HG03460 (cell line): ENCODE data around the gene EIF4G2.
A peak's percentile ranks its signal among the peaks of the same experiment; 100 is the strongest.
"Not testable (repeated sequence)": the region's sequence is repeated elsewhere in the genome, so short reads cannot be mapped to it uniquely, and the experiment has no call there.

Experiments used
- ATAC-seq: cut with Tn5 transposase; IDR thresholded peaks from one replicate; pipeline ENCODE4 v1.9.1; 2021; ENCODE audit not compliant: unreplicated experiment

EIF4G2 gene

DNA sequence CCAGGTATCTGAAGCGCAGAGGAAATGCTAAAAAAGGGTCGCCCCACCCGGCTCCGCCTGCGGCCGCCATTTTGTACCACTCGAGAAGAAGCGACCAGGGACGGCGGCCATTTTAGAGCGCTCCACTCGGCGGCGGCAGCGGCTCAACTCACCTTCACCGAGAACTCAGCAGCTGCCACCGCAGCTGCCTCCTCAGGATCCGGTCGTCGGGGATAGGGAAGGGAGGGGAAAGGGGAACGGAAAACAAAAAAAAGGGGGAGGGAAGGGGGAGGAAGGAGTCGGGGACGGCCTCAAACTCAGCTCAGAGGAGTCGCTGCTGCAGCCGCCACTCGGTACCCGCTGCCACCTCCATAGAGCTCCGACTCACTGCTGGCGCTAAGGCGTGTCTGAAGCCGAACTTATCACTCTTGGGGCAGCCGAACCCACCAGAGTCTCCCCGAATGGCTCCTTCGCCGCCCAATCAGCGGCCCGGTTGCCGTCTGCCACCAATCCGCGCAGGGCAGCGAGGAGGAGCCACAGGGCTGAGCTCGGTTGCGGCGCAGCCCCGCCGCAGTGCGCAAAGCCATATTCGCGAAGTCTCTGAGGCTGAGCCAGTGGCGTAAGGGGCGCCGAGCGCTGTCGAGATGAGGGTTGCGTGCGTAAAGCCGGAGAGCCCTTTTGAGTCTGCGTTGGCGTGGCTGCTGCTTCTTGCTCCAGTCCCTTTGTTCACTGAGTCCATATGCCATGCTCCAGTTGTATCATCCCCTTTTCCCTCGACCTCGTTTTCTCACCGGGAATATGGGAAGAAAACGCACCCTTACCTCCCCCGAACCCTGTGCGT, at the start of gene EIF4G2:
Gene EIF4G2, minus strand, starts transcription at position 374 of the 820 bp plus-strand sequence.
- ATAC-seq = peak; percentile 90

DNA sequence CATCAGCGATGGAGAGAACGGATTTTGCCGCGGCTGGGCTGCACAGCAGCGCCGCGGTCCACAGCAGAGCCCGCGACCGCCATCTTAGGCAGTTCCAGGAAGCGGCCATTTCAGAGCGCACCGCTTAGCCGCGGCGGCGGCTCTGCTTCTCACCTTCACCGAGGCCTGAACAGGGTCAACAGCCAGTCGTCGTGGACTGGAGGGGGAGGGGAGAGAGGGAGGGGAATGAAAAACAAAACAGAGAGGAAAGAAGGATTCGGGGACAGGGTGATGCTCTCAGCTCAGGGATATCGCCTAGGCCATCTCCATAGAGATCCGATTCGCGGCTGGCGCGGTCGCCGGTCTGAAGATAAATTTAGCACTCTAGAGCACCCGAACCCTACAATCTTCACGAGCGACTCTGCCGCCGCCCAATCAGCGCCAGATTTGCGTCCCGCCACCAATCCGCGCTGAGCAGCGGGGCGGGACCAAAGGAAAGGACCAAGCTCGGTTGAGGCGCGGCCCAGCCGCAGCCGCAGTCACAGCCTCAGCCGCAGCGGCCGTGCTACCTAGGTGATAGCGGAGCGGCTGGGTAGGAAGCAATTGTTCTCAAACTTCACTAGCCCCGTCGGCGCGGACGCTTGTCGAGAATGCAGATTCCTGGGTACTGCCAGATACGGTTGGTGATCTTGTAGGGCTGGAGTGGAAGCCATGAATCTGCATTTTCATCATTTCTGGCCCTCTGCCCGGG, 49.1 kb upstream of the EIF4G2 start, which contains the start of gene ZBED5:
Gene ZBED5, minus strand, starts transcription at position 345 of the 730 bp plus-strand sequence. CDS start 3,108 bp downstream, outside the sequence.
- peak; percentile 94 for ATAC-seq

DNA sequence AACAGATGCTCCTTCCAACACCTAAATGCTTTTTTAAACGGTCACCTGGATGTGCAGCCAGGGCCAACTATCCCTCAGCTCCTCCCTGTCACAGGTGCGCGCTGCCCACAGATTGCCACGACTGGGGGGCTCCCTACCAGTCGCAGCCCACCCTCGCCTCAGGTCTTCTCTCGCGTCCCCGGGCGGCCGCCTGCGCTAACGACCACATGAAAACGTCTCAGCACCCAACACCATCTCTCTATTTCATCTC, 48.7 kb upstream of the EIF4G2 start:
- peak; percentile 1 for ATAC-seq

DNA sequence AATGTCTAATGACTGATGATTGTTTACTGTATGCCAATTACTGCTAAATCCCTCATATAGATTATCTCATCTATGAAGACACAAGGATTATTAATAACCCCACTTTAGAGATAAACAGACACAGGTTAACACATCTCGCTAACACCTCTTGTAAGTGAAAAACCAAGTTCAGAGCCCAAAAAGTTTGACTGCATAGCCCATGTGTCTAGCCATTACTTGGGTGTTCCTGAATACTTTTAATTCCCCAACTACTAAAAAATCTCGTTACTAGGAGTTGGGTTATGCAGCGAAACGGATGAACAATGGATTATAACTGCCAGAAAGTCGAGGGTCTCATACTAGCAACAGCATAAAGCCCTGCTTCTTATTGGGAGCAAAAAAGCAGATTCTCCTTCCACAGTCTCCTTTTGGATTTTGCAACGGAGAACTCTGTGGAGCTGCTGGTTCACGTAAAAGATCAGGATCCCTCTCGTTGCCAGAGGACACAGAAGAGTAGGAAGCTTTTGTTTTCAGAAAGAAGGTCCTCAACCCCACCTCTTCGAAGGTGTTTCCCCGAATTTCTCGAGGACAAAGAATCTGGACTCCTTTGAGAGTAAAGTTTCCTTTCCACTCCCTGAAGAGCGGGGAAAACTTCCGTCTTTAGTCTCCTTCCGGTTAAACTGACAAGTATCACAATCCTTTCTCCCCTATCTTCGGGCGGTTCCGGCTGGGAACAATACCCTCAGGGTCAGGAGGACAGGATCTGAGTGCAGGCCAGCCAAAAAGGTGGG, 48.1 kb upstream of the EIF4G2 start:
- peak; percentile 6 for ATAC-seq

DNA sequence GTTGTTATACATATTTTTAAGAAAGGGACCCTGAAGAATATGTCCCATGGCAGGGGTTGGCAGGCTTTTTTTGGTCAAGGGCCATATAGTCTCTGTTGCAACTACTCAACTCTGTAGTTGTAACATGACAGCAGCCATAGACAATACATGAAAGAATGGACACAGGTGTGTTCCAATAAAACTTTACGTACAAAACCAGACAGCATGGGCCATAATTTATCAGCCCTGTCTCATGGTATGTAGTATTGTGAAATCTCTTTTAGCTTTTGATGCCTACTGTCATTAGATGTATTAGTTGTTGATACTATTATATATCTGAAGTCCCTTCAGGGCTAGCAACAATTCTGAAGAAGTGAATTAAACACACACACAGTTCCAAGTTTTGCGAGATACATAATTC, 46.6 kb upstream of the EIF4G2 start:
- ATAC-seq = no peak

DNA sequence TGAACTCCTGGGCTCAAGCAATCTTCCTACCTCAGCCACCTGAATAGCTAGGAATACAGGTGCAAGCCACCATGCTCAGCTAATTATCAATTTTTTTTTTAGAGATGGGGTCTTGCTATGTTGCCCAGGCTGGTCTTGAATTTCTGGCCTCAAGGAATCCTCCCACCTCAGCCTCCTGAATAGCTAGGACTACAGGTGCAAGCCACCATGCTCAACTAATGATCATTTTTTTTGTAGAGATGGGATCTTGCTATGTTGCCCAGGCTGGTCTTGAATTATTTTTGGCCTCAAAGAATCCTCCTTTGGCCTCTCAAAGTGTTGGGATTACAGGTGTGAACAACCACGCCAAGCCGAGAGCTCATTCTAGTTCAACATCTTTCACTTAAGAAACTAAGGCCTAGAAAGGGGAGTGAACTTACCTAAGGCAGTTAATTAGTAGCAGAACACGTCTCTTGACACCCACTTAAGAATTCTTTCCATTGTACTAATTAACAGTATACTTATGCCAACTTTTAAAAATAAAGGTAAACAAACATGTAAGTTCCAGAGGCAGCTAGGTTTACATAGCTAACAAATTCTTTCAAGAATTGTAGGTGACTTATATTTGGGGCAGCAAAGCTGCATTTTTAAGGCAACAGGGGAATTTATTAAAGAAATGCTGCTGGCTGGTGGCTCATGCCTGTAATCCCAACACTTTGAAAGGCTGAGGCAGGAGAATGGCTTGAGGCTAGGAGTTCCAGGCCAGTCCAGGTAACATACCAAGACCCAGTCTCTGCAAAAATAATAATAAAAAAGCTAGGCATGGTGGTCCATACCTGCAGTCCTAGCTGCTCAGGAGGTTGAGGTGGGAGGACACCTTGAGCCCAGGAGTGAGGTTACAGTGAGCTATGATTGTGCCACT, 39.5 kb upstream of the EIF4G2 start:
- no peak for ATAC-seq

DNA sequence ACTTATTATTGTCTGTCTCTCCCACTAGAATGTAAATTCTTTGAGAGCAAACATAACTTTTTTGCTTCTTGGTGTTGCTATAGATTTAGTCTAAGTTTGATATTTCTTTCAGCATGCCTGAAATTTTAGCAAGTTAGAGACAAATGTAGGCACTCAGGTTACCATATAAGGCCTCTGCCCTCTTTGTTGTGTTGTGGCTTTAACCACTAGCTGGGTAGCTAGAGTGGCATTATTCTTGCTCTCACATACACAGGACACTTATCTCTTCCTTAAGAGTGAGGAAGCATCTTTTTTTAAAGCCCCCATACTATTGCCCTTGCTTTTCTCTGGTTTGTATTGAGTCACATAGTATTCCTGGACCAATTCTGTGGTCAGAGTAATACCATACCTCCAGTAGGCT, 37.9 kb upstream of the EIF4G2 start:
- no peak for ATAC-seq

DNA sequence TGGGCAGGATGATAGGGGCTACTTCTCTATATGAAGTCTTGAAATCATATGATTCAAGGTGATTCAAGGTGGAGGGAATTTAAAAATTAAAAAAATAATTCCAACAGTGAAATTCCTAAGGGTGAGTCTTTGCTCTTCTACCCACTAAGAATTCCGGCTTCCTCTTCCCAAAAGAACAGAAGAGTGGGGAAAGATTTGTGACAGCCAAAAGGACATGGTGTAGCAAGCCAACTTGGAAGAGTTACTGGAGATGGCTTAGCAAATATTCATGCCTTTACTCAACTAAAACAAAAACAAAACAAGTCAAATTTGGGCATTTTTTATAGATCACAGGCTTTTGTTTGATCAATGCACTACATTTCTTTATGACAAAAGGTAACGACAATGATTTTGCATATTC, 36.9 kb upstream of the EIF4G2 start:
- ATAC-seq = no peak

DNA sequence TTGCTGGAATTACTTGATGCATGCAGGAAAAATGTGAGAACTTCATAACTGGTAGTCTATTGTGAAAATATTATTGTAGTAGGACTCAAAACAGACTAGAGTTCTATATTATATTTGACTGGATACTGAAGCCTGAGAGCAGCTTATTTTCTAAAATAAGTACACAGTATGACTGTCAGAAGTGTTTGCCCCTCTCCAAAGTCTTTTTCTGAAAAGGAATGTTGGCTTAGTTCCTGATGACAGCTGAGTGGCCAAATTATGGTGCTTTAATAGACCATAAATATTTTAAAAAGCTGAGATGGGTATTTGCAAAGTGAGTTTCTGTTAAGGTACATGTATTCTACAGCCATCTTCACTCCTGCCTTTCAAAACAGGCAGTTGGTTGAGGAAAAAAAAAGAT, 36.1 kb upstream of the EIF4G2 start:
- no peak for ATAC-seq

DNA sequence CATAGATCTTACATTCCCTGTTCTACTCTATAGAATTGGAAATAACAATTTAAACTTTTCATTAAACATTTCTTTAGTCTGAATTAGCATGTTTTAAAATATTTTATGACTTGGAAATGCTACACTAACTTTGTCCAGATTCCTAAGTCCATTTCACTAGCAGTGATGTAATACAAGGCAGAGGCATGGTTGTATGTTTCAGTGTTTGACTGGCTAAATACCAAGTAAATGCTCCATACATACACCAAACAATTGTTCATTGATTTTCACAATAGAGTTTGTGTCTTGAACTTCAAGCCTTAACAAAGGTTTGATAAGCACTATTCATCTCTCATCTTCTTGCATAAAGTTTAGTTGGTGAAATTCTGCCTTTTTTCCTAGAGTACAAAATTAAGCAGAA, 35.6 kb upstream of the EIF4G2 start:
- ATAC-seq = no peak

DNA sequence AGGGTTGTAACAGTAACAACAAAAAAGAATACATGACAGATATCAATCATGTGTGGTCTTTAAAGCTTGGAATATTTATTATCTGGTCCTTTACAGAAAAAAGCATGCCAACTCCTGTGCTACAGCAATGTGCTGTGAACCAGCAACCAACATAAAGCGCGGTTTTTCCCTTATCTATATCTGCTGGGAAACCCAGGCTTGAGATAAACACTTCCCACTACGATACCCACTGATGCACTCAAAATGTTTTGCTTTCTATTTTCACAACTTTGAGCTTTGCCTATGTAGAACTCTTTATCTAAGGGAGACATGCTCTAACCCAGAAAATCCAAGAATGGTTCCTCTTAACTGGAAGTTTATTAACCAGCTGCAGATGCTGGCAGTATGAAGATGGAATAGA, 30.2 kb upstream of the EIF4G2 start:
- no peak for ATAC-seq

DNA sequence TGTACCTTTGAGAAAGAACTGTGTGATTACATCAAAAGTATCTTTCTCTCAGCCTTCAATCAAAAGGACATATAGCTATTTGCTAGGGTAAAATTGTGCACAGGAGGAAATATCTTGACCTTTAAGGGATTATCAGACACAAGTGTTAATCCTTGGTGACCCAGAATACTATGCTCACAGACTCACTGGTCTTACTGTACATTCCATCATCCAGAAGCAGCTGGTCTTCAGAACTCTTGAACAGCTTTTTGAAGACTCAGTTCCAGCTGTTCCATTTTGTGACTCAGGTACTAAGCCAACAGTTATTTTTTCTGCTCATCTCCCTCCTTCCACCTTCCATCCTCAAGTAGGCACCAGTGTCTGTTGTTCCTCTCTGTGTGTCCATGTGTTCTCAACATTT, 29.4 kb upstream of the EIF4G2 start:
- no peak for ATAC-seq

DNA sequence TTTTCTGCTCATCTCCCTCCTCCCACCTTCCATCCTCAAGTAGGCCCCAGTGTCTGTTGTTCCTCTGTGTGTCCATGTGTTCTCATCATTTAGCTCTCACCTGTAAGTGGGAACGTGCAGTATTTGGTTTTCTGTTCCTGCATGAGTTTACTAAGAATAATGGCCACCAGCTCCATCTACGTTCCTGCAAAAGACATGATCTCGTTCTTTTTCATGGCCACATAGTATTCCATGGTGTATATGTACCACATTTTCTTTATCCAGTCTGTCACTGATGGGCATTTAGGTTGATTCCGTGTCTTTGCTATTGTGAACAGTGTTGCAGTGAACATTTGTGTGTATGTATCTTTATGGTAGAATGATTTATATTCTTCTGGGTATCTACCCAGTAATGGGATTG, 28.2 kb upstream of the EIF4G2 start:
- ATAC-seq = not testable (repeated sequence)

DNA sequence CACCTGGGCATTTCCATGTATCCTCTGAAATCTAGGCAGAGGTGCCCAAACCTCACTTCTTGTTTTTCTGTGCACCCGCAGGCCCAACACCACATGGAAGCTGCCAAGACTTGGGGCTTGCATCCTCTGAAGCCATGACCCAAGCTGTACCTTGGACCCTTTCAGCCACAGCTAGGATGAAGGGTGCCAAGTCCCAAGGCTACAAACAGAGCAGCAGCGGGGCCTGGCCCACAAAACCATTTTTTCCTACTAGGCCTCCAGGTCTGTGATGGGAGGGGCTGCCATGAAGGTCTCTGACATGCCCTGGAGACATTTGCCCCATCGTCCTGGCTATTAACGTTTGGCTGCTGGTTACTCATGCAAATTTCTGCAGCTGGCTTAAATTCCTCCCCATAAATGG, 20.4 kb upstream of the EIF4G2 start:
- no peak for ATAC-seq

DNA sequence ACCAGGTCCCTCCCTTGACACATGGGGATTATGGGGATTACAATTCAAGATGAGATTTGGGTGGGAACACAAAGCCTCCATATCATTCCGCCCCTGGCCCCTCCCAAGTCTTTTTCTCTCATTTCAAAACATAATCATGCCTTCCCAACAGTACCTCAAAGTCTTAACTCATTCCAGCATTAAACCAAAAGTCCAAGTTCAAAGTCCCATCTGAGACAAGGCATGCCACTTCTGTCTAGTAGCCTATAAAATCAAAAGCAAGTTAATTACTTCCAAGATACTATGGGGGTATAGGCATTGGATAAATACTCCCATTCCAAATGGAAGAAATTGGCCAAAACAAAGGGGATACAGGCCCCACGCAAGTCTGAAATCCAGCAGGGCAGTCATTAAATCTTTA, 19.7 kb upstream of the EIF4G2 start:
- ATAC-seq = no peak

DNA sequence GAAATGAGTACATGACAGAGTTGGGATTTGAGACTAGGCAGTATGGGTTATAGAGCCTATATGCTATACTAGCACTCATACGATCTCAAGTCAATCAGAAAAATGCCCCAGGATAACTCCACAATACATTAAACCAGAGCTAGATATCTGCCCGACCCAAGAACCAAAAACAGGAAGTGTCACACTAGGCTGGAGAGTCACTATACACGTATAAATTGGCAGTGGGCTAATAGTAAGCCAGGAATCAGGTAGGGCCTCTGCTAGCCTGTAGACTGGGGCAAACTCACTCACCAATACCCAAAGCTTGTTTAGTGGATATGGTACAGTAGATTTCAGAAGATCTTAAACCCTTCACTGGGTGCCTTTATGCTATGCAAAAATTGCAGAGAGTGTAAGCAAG, 16.2 kb upstream of the EIF4G2 start:
- peak; percentile 76 for ATAC-seq

DNA sequence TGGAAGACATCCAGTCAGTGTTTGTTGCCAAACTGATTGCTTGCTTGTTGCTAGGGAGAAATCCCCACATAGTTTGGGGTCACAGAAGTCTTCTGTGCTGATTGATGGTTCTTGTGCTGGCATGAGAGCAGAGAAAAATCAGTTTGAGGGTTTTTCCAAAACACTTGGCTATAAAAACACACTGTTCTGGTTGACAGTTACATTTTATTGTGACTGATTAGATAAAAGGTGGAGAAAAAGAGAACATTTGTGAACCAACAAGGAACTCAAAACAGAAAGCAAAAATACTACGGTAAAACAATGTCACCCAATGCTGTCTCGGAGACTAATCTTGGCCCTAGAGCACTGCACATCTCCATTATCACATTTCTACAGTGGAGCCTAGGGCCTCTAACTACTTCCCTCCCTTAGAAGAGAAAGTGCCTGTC, 14.4 kb upstream of the EIF4G2 start:
- ATAC-seq = no peak

DNA sequence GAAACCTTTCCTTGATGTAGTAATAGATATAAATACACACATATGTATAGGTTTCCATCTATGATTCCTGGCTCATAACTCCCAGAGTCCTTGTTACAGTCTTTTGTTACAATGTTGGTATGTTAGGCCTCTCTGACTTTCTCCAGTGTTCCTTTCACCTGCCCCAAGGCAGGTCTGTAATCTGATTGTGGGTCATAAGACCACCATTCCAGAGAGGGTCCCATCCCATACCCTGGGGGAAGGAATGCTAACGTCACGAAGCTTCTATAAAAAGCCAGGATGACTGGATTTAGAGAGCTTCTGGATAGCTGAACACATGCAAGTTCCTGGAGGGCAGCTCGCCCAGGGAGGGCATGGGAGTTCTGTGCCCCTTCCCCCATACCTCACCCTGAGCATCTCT, 13.8 kb upstream of the EIF4G2 start:
- not testable (repeated sequence) for ATAC-seq

DNA sequence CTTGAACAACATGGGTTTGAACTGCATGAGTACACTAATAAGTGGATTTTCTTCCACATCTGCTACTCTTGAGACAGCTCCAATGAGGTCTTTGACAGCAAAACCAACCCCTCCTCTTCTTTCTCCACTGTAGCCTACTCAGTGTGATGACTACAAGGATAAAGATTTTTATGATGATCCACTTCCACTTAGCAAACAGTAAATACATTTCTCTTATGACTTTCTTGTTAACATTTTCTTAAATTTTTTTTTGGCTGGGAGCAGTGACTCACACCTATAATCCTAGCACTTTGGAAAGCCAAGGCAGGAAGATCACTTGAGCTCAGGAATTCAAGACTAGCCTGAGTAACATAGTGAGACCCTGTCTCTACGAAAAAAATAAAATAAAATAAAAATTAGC, 9.9 kb upstream of the EIF4G2 start:
- ATAC-seq = no peak

DNA sequence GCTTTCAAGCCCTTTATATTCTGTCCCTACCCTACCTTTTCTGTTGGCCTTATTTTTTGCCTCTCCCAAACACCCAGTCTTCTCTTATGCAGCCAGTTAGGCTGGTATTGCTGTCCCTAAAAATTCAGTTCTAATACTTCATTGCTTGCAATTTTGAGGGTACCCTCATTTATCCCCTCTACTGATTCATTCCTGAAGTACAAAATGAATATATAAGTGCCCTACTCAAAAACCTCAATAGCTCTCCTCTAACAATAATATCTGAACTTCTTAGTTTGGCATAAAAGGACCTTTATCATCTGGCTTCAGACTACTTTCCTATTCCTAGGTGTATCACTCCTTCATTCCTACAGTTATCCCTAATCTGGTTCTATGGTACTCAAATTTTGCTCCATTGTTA, 5.2 kb upstream of the EIF4G2 start:
- no peak for ATAC-seq
